ENCODE data around the gene KAZN. TPM values are rescaled to one million over a fixed set of nuclear protein-coding genes. Genes with fewer than 3 reads are reported as not detected.

Gene KAZN
- polyA plus RNA-seq, 1 of the 3 experiments (the other 2 are of a cell fraction) = 6.8 TPM

GRCh38 chr1:15153842-15154479 lies 555.5 kb downstream of the KAZN start:
- Histone ChIP-seq H3K9ac (peak overlapping the region; percentile 81), H3K9me2 (no peaks in the 10 kb centered on the region), H3K79me2 (ENCODE audit: insufficient read depth) (peaks cover 12% of the 10 kb centered on the region), H3K27ac (ENCODE audit: low read depth in 2 of 2, low read length in 1 of 2) (peak overlapping the region; percentile 20 to 100; a peak in 3 of 4 replicates), H4K20me1 (ENCODE audit: insufficient read depth) (no peaks in the 10 kb centered on the region), H3F3A (replicated peaks; ENCODE audit: insufficient read depth) (peaks cover 8% of the 10 kb centered on the region), H3K9me3 (no peaks in the 10 kb centered on the region), H3K4me3 (ENCODE audit: low read depth in 2 of 2, low read length in 1 of 2) (peak overlapping the region; percentile 77 to 84), H3K36me3 (replicated peaks in 1 of 2; ENCODE audit: control insufficient read depth in 1 of 2, insufficient read depth in 2 of 2, low read length in 1 of 2) (no peaks in the 10 kb centered on the region), H2AFZ (ENCODE audit: low read depth) (peak overlapping the region; percentile 75), H3K27me3 (ENCODE audit: insufficient read depth) (no peaks in the 10 kb centered on the region), H3K4me2 (peak overlapping the region; percentile 93), H3K4me1 (ENCODE audit: control insufficient read depth in 1 of 2, insufficient read depth in 2 of 2, low read depth in 1 of 2, low read length in 1 of 2) (peaks cover 12 to 64% of the 10 kb centered on the region in 2 experiments; a peak in 3 of 4 replicates)
- ChIA-PET POLR2A (interaction anchor here (0.5 to 4.7 kb wide), 9 partner anchors 12 to 130 kb away, joined by 3 to 88 read pairs (median 5); no protein-coding TSS in a partner anchor), CTCF (interaction anchor here (0.6 to 9.8 kb wide), 29 partner anchors 10 to 277 kb away, joined by 3 to 132 read pairs (median 4); no protein-coding TSS in a partner anchor)
- peak; percentile 84 for DNase-seq
- WGBS (ENCODE audit: low lambda C conversion rate) = 1% methylated on average over 9 of the region's 74 CpGs
- TF ChIP-seq MEF2A (IDR thresholded peaks at IDR 0.05; ENCODE audit: borderline replicate concordance, low read depth) (no peak), ELF1 (IDR thresholded peaks at IDR 0.05) (no peak), NFIC (IDR thresholded peaks at IDR 0.05; ENCODE audit: borderline replicate concordance) (0 out of 2 replicates have a peak, but pooled peaks have one; percentile 16), POLR2AphosphoS5 (IDR thresholded peaks at IDR 0.05; ENCODE audit: low read depth, low read length) (no peak), TEAD4 (IDR thresholded peaks at IDR 0.05; ENCODE audit: borderline replicate concordance, insufficient read depth) (no peak), REST (IDR thresholded peaks at IDR 0.05; ENCODE audit: low read depth, low read length) (no peak), NRF1 (IDR thresholded peaks at IDR 0.05; ENCODE audit: low read depth, low read length) (no peak), GABPA (IDR thresholded peaks at IDR 0.05; ENCODE audit: low read depth) (no peak), EZH2phosphoT487 (IDR thresholded peaks at IDR 0.05; ENCODE audit: borderline replicate concordance, low read depth) (no peak), IRF3 (IDR thresholded peaks at IDR 0.05; ENCODE audit: low read depth, low read length) (no peak), FOXJ3 (CRISPR knock-in tag; IDR thresholded peaks at IDR 0.05) (no peak), CHD2 (IDR thresholded peaks at IDR 0.05; ENCODE audit: low read length, partially characterized antibody) (no peak), RXRA (IDR thresholded peaks at IDR 0.05; ENCODE audit: borderline replicate concordance, low read depth) (no peak), EP300 (IDR thresholded peaks at IDR 0.05; ENCODE audit: borderline replicate concordance in 1 of 2, low read depth in 1 of 2, low read length in 1 of 2) (no peak), CTCF (IDR thresholded peaks at IDR 0.05) (peak; percentile 67), USF2 (IDR thresholded peaks at IDR 0.05; ENCODE audit: borderline replicate concordance, low read depth, low read length) (no peak), SMC3 (IDR thresholded peaks at IDR 0.05; ENCODE audit: low read depth, low read length) (peak; percentile 48), FOXM1 (IDR thresholded peaks at IDR 0.05; ENCODE audit: low read depth) (no peak), MXI1 (IDR thresholded peaks at IDR 0.05; ENCODE audit: low read depth, low read length) (no peak), SIN3A (IDR thresholded peaks at IDR 0.05; ENCODE audit: borderline replicate concordance, low read depth, low read length) (0 out of 2 replicates have a peak, but pooled peaks have one; percentile 26), RCOR1 (IDR thresholded peaks at IDR 0.05; ENCODE audit: low read length) (peak; percentile 36; the same call in 1 of the 2 replicates), MAX (IDR thresholded peaks at IDR 0.05; ENCODE audit: low read depth) (peak; percentile 59), ZBTB33 (IDR thresholded peaks at IDR 0.05; ENCODE audit: borderline replicate concordance, low read depth) (no peak)
